ENCODE data around the gene ZRANB1.
"Not testable (repeated sequence)": the region's sequence is repeated elsewhere in the genome, so short reads cannot be mapped to it uniquely, and the experiment has no call there.

The ZRANB1 gene

GRCh38 chr10:124966008-124966407, 24.1 kb downstream of the ZRANB1 start:
- DNase-seq (ENCODE audit: low spot score), result no peak

- peak; percentile 37 for DNase-seq (ENCODE audit: low spot score)
Observed at GRCh38 chr10:124967255-124967654, 25.3 kb downstream of the ZRANB1 start.

DNA sequence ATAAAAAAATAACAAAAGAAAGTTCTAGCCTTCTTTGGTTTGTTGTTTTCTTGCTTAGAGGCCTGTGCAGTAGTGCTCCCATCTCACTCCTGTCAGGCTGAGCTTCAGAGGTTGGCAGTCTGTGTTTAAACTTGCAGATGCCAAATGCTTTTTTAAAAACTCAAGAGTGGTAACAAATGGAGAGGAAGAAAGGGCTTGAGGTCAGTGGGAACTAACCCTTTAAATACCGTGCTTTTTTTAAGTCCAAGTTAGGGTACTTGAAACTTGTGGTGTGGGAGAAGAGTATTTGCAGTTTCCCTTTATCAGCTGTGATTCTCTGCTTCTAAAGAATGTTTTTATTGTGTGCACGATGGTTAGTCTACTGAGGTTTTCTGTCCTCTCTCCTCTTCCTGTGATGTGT, 29.4 kb downstream of the ZRANB1 start:
- no peak for DNase-seq (ENCODE audit: low spot score)

GRCh38 chr10:124972637-124973036, 30.7 kb downstream of the ZRANB1 start:
- DNase-seq (ENCODE audit: low spot score), result no peak

DNA sequence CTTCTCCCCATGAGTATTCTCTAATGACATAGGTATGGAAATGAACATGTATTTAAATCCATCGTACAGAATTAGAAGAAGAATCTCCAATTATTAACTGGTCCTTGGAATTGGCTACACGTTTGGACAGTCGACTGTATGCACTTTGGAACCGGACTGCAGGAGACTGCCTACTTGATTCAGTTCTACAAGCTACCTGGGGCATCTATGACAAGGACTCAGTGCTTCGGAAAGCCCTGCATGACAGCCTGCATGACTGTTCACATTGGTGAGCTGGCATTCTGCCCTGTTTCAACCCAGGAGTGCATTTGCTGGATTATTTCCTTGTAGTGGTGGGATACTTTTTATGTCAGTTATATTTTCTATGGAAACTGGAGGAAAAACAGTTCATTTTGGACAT, 32.2 kb downstream of the ZRANB1 start:
- no peak for DNase-seq (ENCODE audit: low spot score)

DNA sequence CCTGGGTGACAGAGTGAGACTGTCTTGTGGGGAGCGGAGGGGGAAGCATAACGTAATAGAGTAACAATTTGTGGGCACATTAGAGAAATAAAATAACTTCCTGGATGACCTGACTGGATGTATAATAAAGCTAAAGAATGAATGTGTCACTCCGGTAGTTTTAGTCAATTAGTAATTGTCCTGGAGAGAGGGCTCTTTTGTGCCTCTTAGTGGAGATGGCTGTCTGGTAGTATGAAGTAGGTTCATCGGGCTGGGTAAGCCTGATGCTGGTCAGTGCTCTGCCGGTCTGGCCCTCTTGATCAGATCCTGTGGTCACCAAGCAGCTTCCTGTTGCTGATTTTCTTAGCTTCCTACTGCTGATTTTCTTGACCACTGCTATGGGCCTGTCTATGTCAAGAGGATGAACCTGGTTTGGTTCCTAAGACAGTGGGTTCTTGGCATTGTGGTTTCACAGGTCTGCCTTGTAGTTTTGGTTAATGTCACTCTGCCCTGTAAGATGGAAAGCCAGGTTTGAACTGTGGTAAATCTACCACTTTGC, 34.1 kb downstream of the ZRANB1 start:
- no peak for DNase-seq (ENCODE audit: low spot score)

DNA sequence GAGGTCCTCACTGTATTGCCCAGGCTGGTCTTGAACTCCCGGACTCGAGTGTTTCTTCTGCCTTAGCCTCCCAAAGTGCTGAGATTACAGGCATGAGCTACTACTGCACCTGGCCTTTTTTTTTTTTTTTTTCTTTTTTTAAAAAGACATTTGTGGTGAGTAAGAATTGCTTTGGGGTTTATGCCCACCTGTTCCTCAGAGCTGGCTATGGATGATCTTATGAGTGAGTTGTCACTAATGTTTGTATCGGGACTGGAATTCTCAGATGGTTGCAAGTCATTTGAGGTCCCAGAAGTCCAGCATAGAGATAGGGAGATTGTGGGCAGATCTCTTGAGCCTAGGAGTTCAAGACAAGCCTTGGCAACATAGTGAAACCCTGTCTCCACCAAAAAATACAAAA, 35.2 kb downstream of the ZRANB1 start:
- no peak for DNase-seq (ENCODE audit: low spot score)

DNA sequence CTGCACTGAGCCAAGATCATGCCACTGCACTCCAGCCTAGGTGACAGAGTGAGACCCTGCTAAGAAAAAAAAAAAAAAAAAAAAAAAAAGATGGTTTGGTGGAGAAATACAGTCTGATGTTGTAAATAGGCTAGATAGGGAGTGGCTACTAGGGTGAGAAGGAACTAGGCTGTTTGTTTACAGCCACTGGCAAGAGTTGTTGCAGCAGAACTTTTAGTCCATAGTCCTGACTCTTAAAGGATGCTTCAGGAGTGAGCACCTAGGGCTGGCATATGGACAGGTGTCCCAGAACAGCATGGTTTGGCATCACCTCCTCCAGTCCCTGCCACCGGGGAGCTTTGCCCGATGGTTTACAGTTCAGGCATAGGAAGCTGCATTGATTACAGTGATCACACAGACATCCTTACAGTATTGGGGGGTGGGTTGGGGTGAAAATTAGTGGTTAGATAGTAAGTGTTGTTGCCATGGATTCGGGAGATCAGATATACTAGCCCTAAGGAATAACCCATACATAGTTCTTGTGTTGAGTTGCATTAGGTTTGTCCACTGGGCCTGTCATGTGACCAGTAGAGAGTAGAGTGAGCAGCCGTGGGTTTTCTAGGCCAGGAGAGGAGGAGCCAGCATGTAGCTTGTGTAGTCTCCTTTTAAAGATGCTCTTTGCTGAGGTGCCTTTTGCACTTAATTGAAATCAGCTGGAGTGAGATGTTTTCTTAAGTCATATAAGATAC, 35.9 kb downstream of the ZRANB1 start:
- DNase-seq (ENCODE audit: low spot score), result no peak

GRCh38 chr10:124978376-124978725, 36.4 kb downstream of the ZRANB1 start:
- no peak for DNase-seq (ENCODE audit: low spot score)

- DNase-seq (ENCODE audit: low spot score), result no peak
Observed at GRCh38 chr10:124983321-124983720, 41.4 kb downstream of the ZRANB1 start.

GRCh38 chr10:124984376-124984775, 42.5 kb downstream of the ZRANB1 start:
- DNase-seq (ENCODE audit: low spot score), result no peak

DNA sequence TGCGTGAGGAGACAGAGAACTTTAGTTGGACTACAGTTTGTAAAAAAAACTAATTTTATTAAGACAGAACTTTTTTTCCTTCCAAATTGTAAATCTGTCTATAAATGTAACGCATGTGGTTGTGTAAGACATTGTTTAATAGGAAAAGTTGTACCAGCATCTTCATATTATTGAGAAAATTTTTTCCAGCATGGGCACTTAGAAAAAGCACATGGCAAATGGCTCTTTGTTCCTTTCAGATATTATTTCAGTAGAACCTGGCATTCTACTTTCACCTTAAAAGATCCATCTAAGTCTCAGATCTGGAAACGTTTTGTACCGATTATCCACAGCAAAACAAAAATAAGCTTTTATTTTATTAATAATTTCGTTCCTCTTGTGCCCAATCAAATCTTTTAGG, 43.2 kb downstream of the ZRANB1 start:
- no peak for DNase-seq (ENCODE audit: low spot score)

- DNase-seq (ENCODE audit: low spot score), result no peak
Observed at GRCh38 chr10:124987788-124988187, 45.9 kb downstream of the ZRANB1 start.

GRCh38 chr10:124988753-124989152, 46.8 kb downstream of the ZRANB1 start:
- DNase-seq (ENCODE audit: low spot score), result not testable (repeated sequence)

GRCh38 chr10:124989526-124989925, 47.6 kb downstream of the ZRANB1 start:
- DNase-seq (ENCODE audit: low spot score), result no peak

DNA sequence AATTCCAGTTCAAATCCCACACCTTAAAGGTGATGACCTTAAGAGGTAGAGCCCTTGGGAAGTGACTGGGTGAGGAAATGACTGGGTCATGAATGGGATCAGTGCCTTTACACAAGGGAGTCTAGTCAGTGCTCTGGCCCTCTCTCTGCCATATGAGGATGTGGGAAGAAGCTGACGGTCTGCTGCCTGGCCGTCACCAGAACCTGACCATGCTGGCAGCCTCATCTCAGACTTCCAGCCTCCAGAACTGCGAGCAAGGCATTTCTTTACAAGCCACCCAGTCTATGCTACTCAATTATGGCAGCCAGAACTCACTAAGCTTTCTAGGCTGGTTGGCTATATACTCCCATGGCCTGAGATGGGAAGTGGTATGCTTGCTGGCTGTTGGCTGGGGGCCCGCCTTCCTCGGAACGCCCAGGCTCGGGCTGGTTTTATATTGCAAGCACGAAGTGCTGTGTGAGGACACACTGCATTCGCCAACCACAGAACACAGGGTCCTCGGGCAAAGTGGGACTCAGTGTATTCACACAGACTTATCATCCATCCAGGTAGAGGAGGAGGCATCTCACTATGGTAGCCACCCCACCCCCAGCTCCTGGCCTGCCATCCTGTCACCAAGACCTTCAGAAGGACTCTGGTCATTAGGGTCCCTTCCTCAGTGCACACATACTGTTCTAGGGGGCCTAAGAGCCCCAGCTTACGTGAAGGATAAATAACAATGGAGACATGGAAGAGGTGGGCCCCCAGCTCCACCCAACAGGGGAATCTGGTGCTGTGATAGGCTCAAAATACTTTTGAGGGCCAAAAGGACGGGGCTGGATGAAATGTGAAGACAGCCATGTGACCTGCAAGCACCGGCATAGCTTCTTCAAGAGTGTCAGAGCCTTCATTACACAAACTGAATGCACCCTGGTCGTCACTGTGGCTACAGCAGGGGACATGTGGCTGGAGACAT, 49.0 kb downstream of the ZRANB1 start:
- DNase-seq (ENCODE audit: low spot score), result no peak

DNA sequence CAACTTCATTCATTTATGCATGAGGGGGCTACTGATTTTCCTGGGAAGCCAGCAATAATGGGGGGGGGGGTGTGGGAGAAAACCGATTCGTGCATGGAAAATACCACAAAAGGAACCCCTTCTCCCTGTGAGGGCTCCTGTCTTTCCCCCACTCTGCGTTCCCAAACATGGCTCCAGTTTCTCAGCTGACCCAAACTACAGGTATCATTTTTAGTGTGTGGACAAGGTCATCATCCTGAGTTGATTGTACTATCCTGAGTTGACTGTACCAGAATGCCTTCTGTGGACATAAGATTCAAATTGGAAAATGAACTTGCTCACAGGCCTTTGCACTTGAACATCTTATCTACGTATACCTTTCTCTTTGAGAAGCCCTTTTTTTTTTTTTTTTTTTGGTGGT, 49.9 kb downstream of the ZRANB1 start:
- no peak for DNase-seq (ENCODE audit: low spot score)

DNA sequence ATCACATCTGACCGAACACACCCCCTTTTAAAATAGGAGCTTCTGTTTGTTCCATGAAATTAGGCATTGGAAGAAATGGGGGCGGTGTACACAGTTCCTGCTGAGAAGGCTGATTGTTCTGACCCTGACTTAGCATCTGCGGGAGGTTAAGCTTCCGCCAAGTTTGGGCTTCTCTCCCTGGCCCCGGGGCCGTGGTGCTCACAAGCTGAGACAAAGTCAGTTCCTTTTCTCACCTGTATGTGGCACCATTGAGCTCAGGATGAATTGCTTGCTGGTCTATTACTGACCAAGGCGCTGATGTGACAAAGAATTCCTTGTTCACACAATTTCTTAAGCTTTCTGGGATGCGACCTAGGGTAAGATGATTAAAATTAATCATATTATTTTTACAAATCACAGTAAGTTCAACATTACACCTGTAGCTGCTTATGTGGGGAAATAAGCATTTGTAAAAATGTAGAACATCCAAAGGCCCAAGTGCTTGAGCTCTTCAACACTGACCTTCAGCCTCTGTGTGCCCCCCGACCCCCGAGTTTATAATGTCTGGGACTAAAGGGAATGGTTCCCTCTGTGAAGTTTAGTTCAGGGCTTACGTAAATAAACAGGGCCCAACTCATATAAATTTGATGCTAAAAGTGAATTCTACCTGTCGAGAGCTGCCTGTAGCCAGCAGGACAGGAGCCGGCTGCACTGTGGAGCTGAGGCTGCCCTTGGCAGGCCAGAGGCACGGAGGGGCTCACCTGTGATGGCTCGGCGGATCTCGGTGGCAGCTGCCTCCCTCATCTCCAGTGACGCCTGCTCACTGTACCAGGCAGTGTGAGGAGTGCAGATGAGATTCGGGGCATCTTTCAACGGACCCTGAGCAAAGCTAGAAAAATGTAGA, 50.8 kb downstream of the ZRANB1 start:
- DNase-seq (ENCODE audit: low spot score), result peak; percentile 52

GRCh38 chr10:124993345-124993708, 51.4 kb downstream of the ZRANB1 start:
- DNase-seq (ENCODE audit: low spot score), result no peak

DNA sequence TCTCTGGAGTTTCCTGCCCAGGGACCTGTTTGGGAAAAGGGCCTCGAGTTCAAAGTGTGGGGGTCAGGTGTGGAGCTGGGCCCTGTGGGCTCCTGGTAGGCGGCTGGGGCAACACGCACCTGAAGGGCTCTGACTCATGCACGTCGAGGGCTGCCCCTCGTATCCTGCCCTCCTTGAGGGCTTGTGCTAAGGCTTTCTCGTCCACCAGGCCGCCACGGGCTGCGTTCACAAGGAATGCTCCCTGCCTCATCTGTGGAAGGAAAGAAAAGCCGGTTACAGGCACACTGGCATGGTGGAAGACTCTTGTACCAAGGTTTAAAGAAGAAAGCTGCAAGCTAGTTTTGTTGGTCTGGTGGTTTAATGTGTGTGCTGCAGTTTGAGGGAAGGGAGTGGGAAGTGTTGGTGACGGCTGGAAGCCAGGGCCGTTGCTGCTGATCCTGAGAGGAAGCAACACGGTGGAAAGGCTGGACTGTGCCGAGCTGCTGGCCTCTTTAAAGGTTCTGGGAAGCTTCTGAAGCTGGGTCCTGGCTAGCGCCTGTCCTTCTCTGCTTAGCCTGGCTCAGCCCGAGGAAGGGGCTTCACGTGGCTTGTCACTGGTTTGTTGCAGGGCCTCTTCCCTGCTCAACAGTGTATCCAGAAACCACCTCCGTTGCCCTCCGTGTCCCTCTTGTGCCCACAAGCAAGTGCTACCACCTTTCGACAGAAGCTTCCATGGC, 52.0 kb downstream of the ZRANB1 start:
- no peak for DNase-seq (ENCODE audit: low spot score)
